GM21367 (cell line): ENCODE results near the gene DOCK8.

Experiments used
- ATAC-seq: cut with Tn5 transposase; IDR thresholded peaks from one replicate; pipeline ENCODE4 v1.9.1; 2021; ENCODE audit not compliant: unreplicated experiment

DOCK8 gene

GRCh38 chr9:357560-357959 lies 142.9 kb downstream of the DOCK8 start:
- no peak for ATAC-seq

DNA sequence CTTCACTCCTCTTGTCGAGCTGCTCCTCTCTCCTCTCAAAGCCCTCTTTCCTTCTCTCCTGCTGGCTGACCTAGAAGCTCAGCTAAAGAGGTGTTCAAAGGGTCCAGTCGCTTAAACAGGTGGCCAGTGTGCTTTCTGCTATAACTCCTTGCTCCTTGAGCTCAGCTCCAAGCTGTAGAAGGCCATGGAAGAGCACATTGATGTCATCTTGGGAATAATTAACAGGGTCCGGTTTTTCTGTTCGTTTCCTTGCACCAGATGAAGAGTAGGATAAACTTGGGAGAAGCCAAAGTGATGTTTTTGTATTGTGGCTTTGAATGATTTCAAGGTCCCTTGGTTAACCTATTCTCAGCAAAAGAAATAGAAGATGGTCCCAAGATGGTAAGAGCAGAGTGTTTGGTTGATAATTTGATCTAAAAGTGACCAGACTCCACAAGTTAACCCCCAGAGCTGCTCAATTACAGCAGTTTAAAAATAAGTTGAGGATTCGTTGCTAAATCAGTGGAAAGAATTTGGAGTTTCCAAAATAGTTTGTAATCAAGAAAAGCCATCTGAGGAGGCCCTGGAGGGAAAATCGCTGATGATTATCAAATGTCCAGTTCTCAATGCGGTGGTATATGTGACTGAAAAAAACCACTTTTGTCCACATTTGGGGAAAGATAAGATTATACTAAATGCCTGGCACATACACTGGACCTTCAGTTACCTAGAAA lies 148.1 kb downstream of the DOCK8 start:
- no peak for ATAC-seq

DNA sequence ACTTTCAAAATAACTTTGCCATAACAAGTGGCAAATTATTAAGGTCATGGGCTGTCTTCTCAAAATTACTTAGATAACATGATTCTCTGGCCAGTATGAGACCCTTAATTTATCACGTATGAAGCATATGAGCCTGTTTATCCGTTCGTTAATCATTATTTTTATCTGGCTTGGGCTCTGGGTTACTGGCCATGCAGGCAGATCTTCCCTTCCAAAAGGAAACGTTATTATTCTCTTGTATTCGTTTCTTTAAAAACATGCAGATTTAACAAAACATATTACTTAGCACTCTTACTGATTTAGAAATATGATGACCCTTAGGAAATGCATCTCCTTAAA lies 148.6 kb downstream of the DOCK8 start:
- ATAC-seq: no peak

- no peak for ATAC-seq
These were observed 150.8 kb downstream of the DOCK8 start for GRCh38 chr9:365436-365835.

- ATAC-seq: no peak
These were observed 152.0 kb downstream of the DOCK8 start for GRCh38 chr9:366620-367019.

GRCh38 chr9:370086-370485 lies 155.4 kb downstream of the DOCK8 start:
- no peak for ATAC-seq

- ATAC-seq: no peak
These were observed 156.7 kb downstream of the DOCK8 start for GRCh38 chr9:371349-371748.

DNA sequence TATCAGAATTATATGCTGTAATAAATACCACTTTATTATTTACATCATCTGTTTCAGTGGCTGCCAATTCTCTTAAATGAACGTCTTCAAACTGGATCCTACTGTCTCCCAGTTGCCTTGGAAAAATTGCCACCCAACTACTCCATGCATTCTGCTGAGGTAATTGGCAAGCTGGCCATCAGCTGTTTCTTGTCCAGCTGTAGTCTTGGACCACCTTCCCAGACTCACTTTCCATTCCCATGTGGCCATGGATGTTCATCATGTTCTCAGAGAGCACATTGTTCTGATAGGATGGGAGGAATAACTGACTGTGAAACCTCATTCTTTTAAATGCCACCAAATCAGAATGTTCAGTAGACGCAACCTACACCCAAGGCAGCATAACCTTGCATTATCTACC lies 157.5 kb downstream of the DOCK8 start:
- ATAC-seq: no peak

DNA sequence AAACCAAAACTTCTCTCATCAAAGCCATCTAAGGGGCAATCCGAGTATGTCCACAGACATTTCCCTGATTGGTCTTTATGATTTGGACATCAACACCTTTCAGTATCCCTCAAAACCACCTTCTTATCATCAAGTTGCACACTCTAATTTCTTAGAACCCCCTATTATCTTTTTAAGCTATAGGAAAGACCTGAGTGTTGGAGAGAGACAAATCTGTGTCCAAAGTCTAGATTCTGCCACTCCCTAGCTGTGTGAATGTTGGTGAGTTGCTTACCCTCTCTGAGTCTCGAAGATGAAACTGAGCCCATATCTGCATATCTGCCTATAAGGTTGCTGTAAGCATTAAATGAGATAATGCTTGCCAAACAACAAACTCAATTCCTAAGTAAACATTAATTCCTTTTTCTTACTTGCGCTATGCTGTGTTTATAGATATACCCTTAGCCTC lies 159.1 kb downstream of the DOCK8 start:
- ATAC-seq: no peak

DNA sequence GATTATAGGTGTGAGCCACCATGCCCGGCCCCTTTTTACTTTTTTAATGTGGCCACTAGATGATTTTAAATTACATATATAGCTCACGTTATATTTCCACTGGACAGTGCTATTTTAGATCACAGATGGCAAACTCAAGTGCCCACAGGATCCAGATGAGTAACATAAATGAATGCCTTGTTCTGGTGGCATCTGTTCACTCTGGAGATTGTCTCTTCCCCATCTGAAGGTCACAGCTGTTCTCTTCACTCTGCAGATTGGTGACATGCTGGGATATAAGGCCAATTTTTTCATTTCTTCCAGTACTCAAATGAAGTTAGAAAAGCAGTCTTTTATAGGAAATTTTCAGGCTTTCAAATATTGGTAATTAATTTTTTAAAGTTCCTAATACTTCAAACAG lies 160.1 kb downstream of the DOCK8 start:
- no peak for ATAC-seq

DNA sequence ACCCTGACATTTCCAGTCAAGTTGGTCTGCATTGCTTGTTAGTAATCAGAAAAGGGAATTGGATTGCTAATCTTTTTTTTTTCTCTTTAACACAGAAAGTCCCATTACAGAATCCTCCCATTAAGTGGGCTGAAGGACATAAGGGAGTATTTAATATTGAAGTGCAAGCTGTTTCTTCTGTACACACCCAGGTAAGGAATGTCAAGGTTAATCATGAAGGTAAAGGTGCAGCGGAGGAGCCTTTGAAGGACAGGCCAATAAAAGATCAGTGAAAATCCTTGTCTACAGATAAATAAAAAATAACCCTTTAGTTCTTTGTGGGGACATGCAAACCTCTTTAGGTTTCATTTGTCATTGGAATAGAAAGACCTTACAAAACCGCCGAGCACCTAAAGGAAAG lies 161.4 kb downstream of the DOCK8 start:
- ATAC-seq: no peak

DNA sequence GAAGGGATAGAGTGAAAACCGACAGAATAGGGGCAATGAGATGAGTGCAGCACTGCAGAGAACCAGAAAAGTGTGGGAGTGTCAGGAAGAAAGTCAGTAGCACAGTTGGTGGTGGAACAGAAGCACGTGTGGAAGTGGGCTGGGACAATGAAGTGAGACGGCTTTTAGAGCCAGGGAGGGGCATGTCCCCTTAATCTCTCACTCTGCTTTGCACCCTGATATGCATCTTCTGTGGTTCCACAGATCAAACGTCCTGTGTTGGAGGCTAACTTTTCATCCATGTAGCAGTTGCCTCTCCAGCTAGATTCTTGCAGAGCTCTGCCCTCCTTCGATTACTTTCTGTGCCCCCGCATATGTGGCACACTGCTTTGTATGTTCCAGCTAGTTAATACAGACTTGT lies 163.6 kb downstream of the DOCK8 start:
- ATAC-seq: no peak

DNA sequence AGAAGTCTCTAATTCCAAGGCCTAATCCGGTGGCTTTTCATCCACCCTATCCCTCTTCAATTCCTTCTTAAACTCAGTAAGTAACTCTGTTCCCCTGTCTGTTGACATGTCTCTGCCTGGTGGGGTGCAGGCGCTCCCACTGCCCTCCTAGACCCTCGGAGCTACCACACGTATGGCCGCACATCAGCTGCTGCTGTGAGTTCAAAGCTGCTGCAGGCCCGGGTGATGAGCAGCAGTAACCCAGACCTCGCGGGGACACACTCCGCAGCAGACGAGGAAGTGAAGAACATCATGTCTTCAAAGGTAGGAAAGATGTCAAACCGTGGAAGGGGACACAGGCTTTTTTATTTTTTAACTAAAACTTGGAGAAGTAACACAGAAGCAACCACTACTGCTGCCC lies 167.7 kb downstream of the DOCK8 start:
- ATAC-seq: no peak

DNA sequence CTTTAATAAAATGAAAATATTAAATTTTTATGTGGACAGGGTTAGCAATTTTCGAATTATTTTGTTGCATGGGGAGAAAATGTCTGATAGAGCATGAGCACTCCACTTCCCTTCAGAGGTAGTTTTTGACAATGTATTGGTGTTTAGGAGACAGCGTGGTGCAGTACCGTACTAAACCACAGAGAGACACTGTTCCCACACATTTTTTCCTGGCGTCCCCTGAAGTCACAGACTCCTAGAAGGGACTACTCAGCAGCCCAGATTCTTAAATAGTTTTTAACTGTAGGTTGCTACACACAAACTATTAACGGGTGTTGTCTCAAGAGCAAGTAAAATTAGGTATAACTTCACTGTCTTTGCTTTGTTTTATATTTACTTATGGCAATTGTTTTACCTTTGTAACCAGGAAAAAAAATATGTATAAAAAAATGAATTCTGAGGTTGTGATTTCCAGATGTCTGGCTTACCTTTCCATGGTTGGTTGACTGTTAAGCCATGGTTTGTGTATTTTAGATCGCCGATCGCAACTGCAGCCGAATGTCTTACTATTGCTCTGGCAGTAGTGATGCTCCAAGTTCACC lies 171.2 kb downstream of the DOCK8 start:
- no peak for ATAC-seq

GRCh38 chr9:389159-389558 lies 174.5 kb downstream of the DOCK8 start:
- ATAC-seq: no peak

- ATAC-seq: no peak
These were observed 175.1 kb downstream of the DOCK8 start for GRCh38 chr9:389758-390157.

DNA sequence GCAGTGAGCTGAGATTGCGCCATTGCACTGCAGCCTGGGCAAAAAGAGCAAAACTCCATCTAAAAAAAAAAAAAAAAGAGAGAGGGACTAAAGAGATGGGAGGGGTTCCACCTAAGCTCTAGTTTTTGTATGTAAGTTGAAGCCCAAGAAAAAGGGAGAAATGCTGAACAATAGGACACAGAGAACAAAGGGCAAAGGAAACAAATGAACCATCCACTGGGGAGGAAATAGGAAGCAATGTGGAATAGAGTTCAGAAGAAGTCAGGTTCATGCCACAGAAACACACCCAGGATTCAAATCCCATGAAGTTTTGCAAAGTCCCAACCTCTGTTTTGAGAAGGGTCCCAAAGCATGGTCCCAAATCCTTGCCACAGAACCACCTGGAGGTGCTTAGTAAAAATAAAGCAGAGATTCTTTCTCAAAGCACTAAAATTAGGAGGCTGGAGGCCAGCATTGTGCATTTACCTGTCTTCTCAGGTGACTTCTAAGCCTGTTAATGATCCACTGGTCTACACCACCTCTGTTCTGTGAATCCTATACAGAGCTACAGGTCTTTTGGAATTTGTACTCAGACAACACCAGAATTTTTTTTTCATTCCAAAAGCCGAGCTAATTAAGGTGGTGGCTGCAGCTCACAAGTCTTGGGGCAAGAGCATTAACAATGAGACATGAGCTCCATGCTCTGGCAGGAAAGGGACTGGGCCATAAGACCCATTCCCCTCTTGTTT lies 177.6 kb downstream of the DOCK8 start:
- no peak for ATAC-seq

- ATAC-seq: no peak
These were observed 179.8 kb downstream of the DOCK8 start for GRCh38 chr9:394347-395052.

DNA sequence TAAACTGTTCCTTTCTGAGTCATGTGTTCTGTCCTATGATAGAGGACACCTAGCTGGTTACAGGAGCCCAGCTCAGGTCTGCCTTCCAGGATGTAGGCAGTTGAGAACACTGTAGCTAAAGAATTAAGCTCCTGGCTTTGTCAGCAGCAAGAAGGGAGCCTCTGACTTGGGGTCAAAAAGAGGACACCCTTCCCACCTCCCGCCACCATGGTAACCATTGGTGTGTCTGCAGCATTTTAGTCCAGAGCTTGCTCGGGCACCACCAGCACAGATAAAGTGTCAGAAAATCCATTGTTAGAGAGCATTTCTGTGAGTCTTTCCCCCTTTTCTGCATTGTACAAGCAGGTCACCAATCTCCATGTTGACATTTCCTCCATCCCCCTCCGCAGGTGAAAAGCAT lies 181.7 kb downstream of the DOCK8 start:
- ATAC-seq: no peak

- ATAC-seq: no peak
These were observed 183.4 kb downstream of the DOCK8 start for GRCh38 chr9:398085-398484.

- no peak for ATAC-seq
These were observed 186.6 kb downstream of the DOCK8 start for GRCh38 chr9:401223-401622.

DNA sequence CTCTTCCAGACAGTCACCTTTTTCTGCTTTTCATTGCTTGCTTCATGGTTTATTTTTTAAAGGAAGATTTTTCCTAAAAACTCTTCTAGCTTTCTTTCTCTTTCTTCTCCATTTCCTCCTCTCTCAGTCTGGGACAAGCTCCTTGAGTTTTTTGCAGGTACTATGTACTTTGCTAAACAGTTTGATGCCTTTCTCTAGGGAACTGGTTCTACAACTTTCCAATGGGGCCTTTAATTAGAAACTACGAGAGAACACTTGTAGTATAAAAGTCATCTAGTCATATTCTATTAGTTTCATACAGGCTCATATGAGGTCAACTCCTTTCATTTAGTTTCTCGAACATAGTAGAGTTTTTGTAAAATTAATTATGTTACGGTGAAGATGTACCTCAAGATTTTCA lies 189.6 kb downstream of the DOCK8 start:
- ATAC-seq: no peak
